Esophagus squamous epithelium (tissue), 5 donors: ENCODE measurements around the gene STX1A. TPM values are rescaled to one million over a fixed set of nuclear protein-coding genes. Genes with fewer than 3 reads are reported as not detected.

Source experiments
- DNase-seq: peaks from one replicate; lab custom pipeline; 2025; lab: John Stamatoyannopoulos, UW
- H3K27ac ChIP-seq, 4 donors: fragments of 200-600 bp; sonication (generic); one replicate each; pipeline ENCODE4 v1.5.1; 2016 to 2019; ENCODE audit warnings: mild to moderate bottlenecking in 1 of 4
- H3K27me3 ChIP-seq, 4 donors: fragments of 200-600 bp; sonication (generic); 1 replicate in 3 of 4; 2 replicates in 1 of 4; pipeline versions ENCODE4 v1.5.1 to v1.6.0; 2017 to 2021; ENCODE audit warnings: antibody characterized with exemption in 1 of 4
- H3K36me3 ChIP-seq, 3 donors: fragments of 200-600 bp; sonication (generic); one replicate each; pipeline ENCODE4 v1.5.1; 2016 to 2019
- H3K4me1 ChIP-seq, 3 donors: fragments of 200-600 bp; sonication (generic); one replicate each; pipeline ENCODE4 v1.5.1; 2017 to 2019
- H3K4me3 ChIP-seq, 4 donors: fragments of 200-600 bp; sonication (generic); 1 replicate in 3 of 4; 2 replicates in 1 of 4; pipeline ENCODE4 v1.5.1; 2016 to 2019; ENCODE audit warnings: mild to moderate bottlenecking in 2 of 4, moderate library complexity in 1 of 4
- H3K9me3 ChIP-seq, 3 donors: fragments of 200-600 bp; sonication (generic); one replicate each; pipeline ENCODE4 v1.5.1; 2016 to 2019
- POLR2A ChIP-seq, 4 donors: fragments of 450-650 bp; IDR thresholded peaks; one replicate each; pipeline ENCODE4 v1.6.1; 2017; ENCODE audit warnings: antibody characterized with exemption in 4 of 4, mild to moderate bottlenecking in 4 of 4, moderate library complexity in 3 of 4
- WGBS, 2 donors: methylation state at CpG; one replicate each; pipeline ENCODE4 v1.1.5; 2018; 5-methylcytosine and 5-hydroxymethylcytosine counted together
- intact Hi-C: fragments of 100-400 bp; cut with DNase I; formaldehyde crosslinking; loops from one replicate; pipeline ENCODE4 v1.15.0; 2022
- total RNA-seq, 4 donors: library from RNA; depleted of rRNA; stranded (reverse); fragments of >200 nt; gene quantifications; one replicate each; pipeline ENCODE4 v1.1.0, GENCODE V29; 2016
- TF ChIP-seq, protein P1 (sequence below), 6 experiments: fragments of 450-650 bp in 4 of 6; fragments of 200-600 bp in 2 of 6; sonication (generic) in 2 of 6; IDR thresholded peaks; one replicate each; pipeline ENCODE4 v1.5.1; 2016 to 2019; ENCODE audit warnings: antibody characterized with exemption in 6 of 6, mild to moderate bottlenecking in 4 of 6, moderate library complexity in 4 of 6
- donor health status: DM: yes; HTN: yes; CAD: no.

The STX1A gene
- total RNA-seq, 4 donors from 2014 or later = 0.94 to 4.0 (median 1.8) TPM

DNA sequence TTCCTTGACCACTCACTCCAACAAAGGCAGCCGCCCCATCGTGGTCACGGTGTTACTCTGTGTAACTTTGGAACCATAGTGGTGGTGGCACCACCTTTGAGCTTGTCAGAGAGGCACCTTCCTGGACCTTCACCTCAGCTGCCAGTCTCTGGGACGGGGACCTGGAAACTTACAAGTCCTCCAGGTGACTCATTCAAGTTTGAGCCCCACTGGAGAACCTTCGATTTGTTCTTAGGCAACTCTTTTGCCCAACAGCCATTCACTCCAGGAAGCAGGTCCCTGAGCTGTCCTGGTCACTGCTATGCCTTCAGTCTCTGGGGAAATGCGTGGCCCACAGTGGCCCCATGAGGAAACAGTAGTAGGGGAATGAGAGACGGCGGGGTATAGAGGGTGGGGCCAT, 17.2 kb downstream of the STX1A start:
- TF ChIP-seq POLR2A (IDR thresholded peaks at IDR 0.05) = no peak
- TF ChIP-seq, protein P1, sequence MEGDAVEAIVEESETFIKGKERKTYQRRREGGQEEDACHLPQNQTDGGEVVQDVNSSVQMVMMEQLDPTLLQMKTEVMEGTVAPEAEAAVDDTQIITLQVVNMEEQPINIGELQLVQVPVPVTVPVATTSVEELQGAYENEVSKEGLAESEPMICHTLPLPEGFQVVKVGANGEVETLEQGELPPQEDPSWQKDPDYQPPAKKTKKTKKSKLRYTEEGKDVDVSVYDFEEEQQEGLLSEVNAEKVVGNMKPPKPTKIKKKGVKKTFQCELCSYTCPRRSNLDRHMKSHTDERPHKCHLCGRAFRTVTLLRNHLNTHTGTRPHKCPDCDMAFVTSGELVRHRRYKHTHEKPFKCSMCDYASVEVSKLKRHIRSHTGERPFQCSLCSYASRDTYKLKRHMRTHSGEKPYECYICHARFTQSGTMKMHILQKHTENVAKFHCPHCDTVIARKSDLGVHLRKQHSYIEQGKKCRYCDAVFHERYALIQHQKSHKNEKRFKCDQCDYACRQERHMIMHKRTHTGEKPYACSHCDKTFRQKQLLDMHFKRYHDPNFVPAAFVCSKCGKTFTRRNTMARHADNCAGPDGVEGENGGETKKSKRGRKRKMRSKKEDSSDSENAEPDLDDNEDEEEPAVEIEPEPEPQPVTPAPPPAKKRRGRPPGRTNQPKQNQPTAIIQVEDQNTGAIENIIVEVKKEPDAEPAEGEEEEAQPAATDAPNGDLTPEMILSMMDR (IDR thresholded peaks at IDR 0.05) = no peak
- no peak for DNase-seq
- intact Hi-C loops = no loop called here
- H3K4me3 ChIP-seq = no peak overlapping the region
- no peak overlapping the region for H3K27ac ChIP-seq
- H3K4me1 ChIP-seq = peaks cover 22 to 39% (median 29%) of the 10 kb centered on the region in 3 donors
- H3K27me3 ChIP-seq = no peaks in the 10 kb centered on the region
- peaks cover 5 to 55% (median 7%) of the 10 kb centered on the region in 3 donors for H3K36me3 ChIP-seq
- no peaks in the 10 kb centered on the region for H3K9me3 ChIP-seq
- 78 to 87% methylated on average over 4 to 6 of the region's 8 CpGs for WGBS, 2 donors

DNA sequence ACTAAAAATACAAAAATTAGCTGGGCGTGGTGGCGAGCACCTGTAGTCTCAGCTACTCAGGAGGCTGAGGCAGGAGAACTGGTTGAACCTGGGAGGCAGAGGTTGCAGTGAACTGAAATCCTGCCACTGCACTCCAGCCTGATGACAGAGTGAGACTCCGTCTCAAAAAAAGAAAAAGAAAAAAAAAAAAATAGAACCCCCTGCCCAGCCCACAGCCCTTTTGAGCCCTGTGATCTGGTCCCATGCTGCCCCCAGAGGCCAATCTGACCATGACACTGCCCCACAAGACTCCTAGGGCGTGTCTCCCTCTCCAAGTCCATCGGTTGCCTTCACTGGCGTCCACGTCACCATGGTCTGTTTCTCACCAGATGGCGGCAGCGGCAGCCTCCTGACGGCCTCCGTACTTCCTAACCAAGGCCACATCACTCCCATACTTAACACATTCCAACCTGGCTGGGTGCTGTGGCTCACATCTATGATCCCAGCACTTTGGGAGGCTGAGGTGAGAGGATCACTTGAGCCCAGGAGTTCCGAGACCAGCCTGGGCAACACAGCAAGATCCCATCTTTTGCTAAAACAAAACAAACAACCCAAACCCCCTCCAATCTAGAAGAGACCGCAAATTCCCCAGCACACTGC, 18.0 kb downstream of the STX1A start:
- intact Hi-C loops = no loop called here
- no peak for DNase-seq
- H3K27me3 ChIP-seq = no peaks in the 10 kb centered on the region
- H3K4me3 ChIP-seq = no peak overlapping the region
- H3K9me3 ChIP-seq = no peaks in the 10 kb centered on the region
- H3K36me3 ChIP-seq = peaks cover 7 to 63% (median 12%) of the 10 kb centered on the region in 3 donors
- TF ChIP-seq, protein P1 (IDR thresholded peaks at IDR 0.05) = peak in 2 of 6 experiments; percentile 30 to 35
- no peak for TF ChIP-seq POLR2A (IDR thresholded peaks at IDR 0.05)
- peaks cover 21 to 31% (median 22%) of the 10 kb centered on the region in 3 donors for H3K4me1 ChIP-seq
- 79 to 81% methylated on average over 13 of the region's 13 CpGs for WGBS, 2 donors
- no peak overlapping the region for H3K27ac ChIP-seq

DNA sequence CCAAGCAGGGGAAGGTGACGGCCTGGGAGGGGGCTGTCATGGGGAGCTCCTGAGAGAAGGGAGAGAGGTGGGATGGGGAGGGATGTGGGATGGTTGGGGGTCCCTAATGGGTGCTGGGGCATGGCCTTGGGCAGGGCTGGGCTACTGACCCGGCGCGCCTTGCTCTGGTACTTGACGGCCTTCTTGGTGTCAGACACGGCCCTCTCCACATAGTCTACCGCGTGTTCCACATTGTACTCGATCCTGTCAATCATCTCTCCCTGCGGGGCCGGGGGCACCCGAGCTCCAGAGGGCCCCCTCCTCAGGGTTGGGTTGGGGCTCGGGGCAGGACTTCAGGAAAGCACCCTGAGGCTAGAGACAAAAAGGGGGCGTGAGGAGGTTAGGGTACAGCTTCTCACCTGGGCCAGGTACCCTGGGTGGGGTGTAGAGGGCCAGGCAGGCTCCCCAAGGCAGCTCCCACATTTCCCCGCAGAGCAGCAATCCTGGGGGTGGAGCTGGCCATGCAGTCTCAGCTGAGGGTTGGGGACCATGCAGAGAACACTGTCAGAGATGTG, 18.8 kb downstream of the STX1A start:
- Histone ChIP-seq H3K4me1 (peaks cover 16 to 23% (median 17%) of the 10 kb centered on the region in 3 donors), H3K36me3 (peaks cover 7 to 71% (median 12%) of the 10 kb centered on the region in 3 donors), H3K9me3 (no peaks in the 10 kb centered on the region), H3K27ac (no peak overlapping the region), H3K27me3 (no peaks in the 10 kb centered on the region), H3K4me3 (no peak overlapping the region)
- TF ChIP-seq, protein P1 (IDR thresholded peaks at IDR 0.05) = no peak
- no peak for TF ChIP-seq POLR2A (IDR thresholded peaks at IDR 0.05)
- intact Hi-C loops = no loop called here
- DNase-seq = no peak
- WGBS, 2 donors = 74 to 90% methylated on average over 6 to 8 of the region's 15 CpGs

DNA sequence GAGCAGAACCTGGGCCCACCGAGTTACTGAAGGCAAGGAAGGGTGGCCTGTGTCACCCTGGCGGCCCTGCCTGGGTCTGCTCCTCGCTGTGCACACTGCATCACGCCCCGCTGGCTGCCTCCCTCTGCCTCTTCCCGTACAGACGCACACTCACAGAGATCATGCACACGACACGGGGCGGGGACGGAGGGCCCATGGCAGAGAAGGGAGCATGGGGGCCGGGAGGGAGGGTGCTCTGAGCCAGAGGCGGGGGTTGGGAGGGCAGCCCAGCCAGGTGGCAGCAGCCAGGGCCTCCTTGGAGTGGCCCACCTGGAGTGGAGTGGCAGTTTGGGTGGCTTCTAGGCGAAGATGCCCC, 19.4 kb downstream of the STX1A start:
- peaks cover 10 to 17% (median 12%) of the 10 kb centered on the region in 3 donors for H3K4me1 ChIP-seq
- no peaks in the 10 kb centered on the region for H3K9me3 ChIP-seq
- intact Hi-C loops = no loop called here
- no peaks in the 10 kb centered on the region for H3K27me3 ChIP-seq
- DNase-seq = no peak
- TF ChIP-seq, protein P1 (IDR thresholded peaks at IDR 0.05) = no peak
- no peak for TF ChIP-seq POLR2A (IDR thresholded peaks at IDR 0.05)
- 83% methylated on average over 1 of the region's 14 CpGs; no CpG with 5 or more reads in 1 of the 2 donors for WGBS, 2 donors
- no peak overlapping the region for H3K4me3 ChIP-seq
- H3K36me3 ChIP-seq = peaks cover 7 to 77% (median 16%) of the 10 kb centered on the region in 3 donors
- no peak overlapping the region for H3K27ac ChIP-seq

DNA sequence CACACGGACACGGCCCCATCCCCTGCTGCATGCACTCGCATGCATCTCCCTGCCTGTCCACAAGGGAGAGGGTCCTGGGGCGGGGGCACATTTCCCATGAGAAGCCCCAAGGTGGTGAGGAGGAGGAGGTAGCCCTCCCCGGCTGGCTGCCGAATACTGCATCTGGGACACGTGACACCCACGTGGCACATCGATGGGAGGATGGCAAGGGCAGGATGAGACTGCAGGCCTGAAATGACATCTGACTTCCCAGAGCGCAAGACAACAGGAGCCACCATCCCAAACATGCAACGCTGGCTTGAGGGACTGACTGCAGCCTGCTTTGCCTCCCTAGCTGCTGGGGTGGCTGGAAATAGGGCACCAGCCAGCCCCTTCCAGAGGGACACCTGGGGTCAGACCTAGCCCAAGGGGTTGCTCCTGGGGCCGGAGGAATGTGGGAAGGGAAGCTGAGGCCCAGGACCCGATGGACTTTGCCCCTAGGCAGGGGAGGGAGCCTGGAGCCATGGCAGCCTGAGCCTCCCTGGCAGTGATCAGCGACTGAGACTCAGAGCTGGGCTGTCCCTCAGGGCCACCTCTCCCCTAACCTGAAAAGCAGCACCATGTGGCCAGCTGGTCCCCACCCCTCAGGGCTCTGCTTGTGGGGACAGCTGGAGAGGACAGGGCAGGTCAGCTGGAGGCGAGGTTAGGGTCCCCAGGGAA, 19.9 kb downstream of the STX1A start:
- H3K36me3 ChIP-seq = peaks cover 7 to 82% (median 21%) of the 10 kb centered on the region in 3 donors

More for the DNA sequence above, 19.9 kb downstream of the STX1A start:
- 69 to 90% methylated on average over 4 of the region's 15 CpGs for WGBS, 2 donors
- intact Hi-C loops = loop anchor here (10.0 kb wide), 1 partner anchor 245 kb away; no protein-coding TSS in a partner anchor
- Histone ChIP-seq H3K27ac (no peak overlapping the region), H3K9me3 (no peaks in the 10 kb centered on the region), H3K4me3 (no peak overlapping the region), H3K4me1 (peaks cover 5 to 11% (median 7%) of the 10 kb centered on the region in 3 donors), H3K27me3 (no peaks in the 10 kb centered on the region)
- TF ChIP-seq POLR2A (IDR thresholded peaks at IDR 0.05) = no peak
- TF ChIP-seq, protein P1 (IDR thresholded peaks at IDR 0.05) = no peak
- no peak for DNase-seq
